ENCODE results near the gene ATXN7L3. TPM values are rescaled to one million over a fixed set of nuclear protein-coding genes. Genes with fewer than 3 reads are reported as not detected.
A peak's percentile ranks its signal among the peaks of the same experiment; 100 is the strongest.

Gene ATXN7L3
- total RNA-seq, 1 donor from 2014 or later, result 103 TPM

DNA sequence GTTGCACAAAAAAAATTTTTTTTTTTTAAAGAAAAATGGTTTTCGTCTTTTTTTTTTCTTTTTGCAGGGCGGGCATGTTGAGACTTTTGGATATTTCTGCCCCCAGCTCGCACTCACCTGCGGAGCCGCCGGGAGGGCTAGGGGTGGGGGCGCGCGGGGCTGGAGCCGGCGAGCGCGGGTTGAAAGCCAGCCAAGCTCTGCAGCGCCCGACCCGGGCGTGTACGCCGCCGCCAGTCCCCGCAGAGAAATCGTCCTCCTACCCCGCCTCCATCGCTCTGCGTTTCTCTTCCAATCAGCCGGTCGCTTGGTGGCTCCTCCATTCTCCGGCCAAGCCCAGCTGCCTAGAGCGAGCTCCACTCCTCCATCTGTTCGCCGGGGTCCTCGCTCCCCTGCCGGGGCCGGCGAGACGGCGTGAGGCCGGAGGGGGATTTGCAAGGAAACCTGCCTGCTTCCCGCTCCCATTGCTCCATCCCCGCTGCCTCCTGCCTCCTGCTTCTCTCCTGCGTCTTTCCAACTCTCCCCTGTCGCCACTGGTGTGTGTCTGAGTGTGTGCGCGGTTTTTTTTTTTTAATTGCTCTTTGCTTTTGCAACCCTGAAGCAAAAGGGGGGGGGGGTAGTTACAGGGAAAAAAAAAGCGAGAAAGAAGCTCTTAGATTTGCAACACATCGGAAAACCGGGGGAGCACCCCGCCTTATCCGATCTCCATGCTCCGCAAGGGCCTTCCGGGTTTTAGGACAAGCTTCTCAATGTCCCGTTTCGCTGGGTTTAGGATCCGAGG, 21.6 kb upstream of the ATXN7L3 start:
- POLR2A ChIA-PET, result interaction anchor here (0.6 to 10.5 kb wide), 26 partner anchors 8 to 906 kb away, joined by 3 to 241 read pairs (median 7); partner anchors contain the start of genes ATXN7L3, GPATCH8, GRN and HDAC5
- Mint-ChIP-seq H3K4me3 (peak overlapping the region; percentile 87), H3K27ac (peak overlapping the region; percentile 90), H3K27me3 (no peaks in the 10 kb centered on the region), H3K9me3 (no peaks in the 10 kb centered on the region), H3K36me3 (ENCODE audit: low read depth) (peaks cover 18% of the 10 kb centered on the region), H3K4me1 (peaks cover 30% of the 10 kb centered on the region)
- CTCF ChIA-PET, result interaction anchor here (1.0 to 6.7 kb wide), 7 partner anchors 11 to 129 kb away, joined by 3 to 35 read pairs (median 5); partner anchors contain the start of gene GRN
- intact Hi-C loops (cut with micrococcal nuclease), result loop anchor here (5.0 kb wide), 1 partner anchor 56 kb away; no protein-coding TSS in a partner anchor
- DNase-seq, result peak; percentile 58
- peak; percentile 15 for ATAC-seq (ENCODE audit: low read depth)
- TF ChIP-seq, protein P1, sequence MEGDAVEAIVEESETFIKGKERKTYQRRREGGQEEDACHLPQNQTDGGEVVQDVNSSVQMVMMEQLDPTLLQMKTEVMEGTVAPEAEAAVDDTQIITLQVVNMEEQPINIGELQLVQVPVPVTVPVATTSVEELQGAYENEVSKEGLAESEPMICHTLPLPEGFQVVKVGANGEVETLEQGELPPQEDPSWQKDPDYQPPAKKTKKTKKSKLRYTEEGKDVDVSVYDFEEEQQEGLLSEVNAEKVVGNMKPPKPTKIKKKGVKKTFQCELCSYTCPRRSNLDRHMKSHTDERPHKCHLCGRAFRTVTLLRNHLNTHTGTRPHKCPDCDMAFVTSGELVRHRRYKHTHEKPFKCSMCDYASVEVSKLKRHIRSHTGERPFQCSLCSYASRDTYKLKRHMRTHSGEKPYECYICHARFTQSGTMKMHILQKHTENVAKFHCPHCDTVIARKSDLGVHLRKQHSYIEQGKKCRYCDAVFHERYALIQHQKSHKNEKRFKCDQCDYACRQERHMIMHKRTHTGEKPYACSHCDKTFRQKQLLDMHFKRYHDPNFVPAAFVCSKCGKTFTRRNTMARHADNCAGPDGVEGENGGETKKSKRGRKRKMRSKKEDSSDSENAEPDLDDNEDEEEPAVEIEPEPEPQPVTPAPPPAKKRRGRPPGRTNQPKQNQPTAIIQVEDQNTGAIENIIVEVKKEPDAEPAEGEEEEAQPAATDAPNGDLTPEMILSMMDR (IDR thresholded peaks at IDR 0.05), result no peak

DNA sequence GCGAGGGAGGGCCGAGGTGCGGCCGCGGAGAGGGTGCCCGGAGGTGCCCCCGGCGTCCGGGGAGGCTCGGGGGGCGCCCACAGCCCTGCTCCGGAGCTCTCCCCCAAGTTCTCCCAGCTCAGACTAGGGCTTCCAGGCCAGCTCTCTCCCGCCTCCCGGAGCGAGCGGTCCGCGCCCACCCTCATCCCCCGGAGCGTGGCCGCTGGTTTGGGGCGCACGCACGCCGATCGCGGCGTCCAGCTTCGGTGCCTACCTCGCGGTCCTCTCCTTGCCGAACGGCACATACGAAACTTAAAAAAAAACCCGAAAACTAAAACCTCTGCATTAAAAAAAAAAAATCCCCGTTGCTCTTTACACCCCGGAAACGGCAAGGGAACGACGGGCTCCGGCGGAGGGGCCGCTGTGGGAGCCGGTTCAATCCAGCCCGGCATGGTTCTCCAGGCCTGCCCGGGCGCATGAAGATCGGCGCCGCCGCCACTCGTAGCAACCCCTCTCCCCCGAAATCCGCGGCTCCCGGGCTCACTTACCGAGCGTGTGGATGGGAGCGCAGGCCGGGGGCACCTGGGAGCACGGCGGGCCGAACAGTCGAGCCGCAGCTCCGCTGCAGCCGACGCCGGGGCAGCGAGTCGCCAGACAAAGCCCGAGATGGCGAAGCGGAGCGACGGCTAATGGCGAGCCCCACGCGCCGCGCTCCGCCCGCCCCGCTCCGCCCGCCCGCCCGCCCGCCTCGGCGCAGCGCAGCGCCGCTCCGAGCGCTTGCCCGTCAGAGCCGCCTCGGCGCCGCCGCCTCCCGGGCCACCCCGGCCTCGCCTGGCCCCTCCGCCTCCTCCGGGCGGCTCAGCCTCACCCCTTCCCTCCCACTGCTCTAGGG, 20.8 kb upstream of the ATXN7L3 start:
- CTCF ChIA-PET, result interaction anchor here (1.0 to 6.7 kb wide), 9 partner anchors 11 to 131 kb away, joined by 3 to 35 read pairs (median 3); partner anchors contain the start of gene HDAC5
- H3K27ac Mint-ChIP-seq, result peak overlapping the region; percentile 95
- no peaks in the 10 kb centered on the region for H3K9me3 Mint-ChIP-seq
- POLR2A ChIA-PET, result interaction anchor here (0.6 to 10.5 kb wide), 25 partner anchors 10 to 905 kb away, joined by 3 to 241 read pairs (median 8); partner anchors contain the start of genes ATXN7L3, GPATCH8, GRN and HDAC5
- peak; percentile 9 for ATAC-seq (ENCODE audit: low read depth)
- H3K4me3 Mint-ChIP-seq, result peak overlapping the region; percentile 94
- H3K27me3 Mint-ChIP-seq, result no peaks in the 10 kb centered on the region
- H3K36me3 Mint-ChIP-seq (ENCODE audit: low read depth), result peaks cover 27% of the 10 kb centered on the region
- TF ChIP-seq, protein P1 (IDR thresholded peaks at IDR 0.05), result no peak
- peak; percentile 65 for DNase-seq
- intact Hi-C loops (cut with micrococcal nuclease), result loop anchor here (5.0 kb wide), 1 partner anchor 57 kb away; no protein-coding TSS in a partner anchor
- peaks cover 38% of the 10 kb centered on the region for H3K4me1 Mint-ChIP-seq

DNA sequence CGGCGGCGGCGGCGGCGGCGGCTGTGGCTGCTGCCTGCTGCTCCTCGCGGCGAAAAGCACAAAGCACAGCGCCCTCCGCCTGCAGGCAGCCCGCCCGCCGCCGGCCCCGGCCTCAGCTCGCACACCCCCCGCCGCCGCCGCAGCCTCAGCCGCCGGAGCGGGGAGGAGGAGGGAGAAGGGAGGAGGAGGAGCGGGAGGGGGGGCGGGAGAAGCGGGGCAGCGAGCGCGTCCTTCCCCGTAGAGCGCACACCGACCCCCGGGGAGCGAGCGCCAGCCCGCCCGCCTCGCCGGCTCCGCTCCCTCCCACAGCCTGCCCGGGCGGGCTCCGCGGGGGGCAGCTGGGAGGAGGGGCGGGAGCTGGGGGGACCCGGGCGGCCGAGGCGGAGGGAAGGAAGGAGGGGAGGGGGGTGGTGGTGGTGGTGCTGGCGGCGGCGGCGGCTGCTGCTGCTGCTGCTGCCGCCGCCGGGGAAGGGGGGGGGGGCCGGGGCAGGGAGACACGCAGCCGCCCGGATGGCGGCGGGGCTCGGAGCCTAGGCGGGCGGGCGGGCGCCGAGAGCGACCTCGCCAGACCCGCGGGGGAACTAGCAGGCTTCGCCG, 20.0 kb upstream of the ATXN7L3 start, which contains the start of gene UBTF:
Gene UBTF (minus strand): TSS at position 60 of the 597 bp plus-strand sequence. CDS start 1,446 bp downstream, outside the sequence.
- ChIA-PET POLR2A (interaction anchor here (0.7 to 10.5 kb wide), 17 partner anchors 10 to 852 kb away, joined by 3 to 241 read pairs (median 9); partner anchors contain the start of genes ATXN7L3, GPATCH8, GRN and HDAC5), CTCF (interaction anchor here (1.0 to 6.7 kb wide), 6 partner anchors 10 to 132 kb away, joined by 3 to 35 read pairs (median 3); partner anchors contain the start of gene HDAC5)
- Mint-ChIP-seq H3K4me1 (peaks cover 46% of the 10 kb centered on the region), H3K9me3 (no peaks in the 10 kb centered on the region), H3K4me3 (peak within 1 kb of the TSS; percentile 94), H3K27ac (peak within 1 kb of the TSS; percentile 95), H3K27me3 (no peaks in the 10 kb centered on the region), H3K36me3 (ENCODE audit: low read depth) (peaks cover 34% of the 10 kb centered on the region)
- ATAC-seq (ENCODE audit: low read depth), result peak; percentile 13
- peak; percentile 69 for DNase-seq
- intact Hi-C loops (cut with micrococcal nuclease), result loop anchor here (2.0 to 5.0 kb wide), 2 partner anchors 58 to 79 kb away; partner anchors contain the start of gene HROB
- TF ChIP-seq, protein P1 (IDR thresholded peaks at IDR 0.05), result no peak

DNA sequence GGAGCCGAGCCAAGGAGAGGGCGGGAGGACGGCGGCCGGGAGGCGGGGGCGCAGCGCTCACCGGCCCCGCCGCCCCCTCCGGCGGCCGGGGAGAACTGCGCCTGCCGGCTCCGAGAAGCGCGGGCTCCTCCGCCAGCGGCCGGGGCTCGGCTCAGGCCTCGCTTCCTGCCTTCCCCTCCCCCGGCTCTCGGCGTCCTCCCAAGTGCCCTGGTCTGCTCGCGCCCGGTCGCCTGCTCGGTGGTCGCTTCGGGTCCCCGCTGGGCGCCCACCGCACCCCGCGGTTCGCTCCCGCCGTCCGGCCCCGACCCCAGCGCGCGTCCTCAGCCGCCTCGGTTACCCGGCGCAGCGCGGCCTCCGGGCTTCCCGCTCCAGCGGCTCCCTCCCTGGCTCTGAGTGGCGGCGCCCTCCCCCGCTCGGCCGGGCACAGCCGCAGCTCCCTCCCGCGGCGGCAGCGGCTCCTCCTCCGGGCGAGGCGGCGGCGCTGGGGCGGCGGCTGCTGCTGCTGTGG, 19.5 kb upstream of the ATXN7L3 start:
- TF ChIP-seq, protein P1 (IDR thresholded peaks at IDR 0.05), result no peak
- peak; percentile 47 for ATAC-seq (ENCODE audit: low read depth)
- H3K27me3 Mint-ChIP-seq, result no peaks in the 10 kb centered on the region
- peaks cover 39% of the 10 kb centered on the region for H3K36me3 Mint-ChIP-seq (ENCODE audit: low read depth)
- H3K4me1 Mint-ChIP-seq, result peaks cover 51% of the 10 kb centered on the region
- ChIA-PET POLR2A (interaction anchor here (0.5 to 10.5 kb wide), 12 partner anchors 9 to 135 kb away, joined by 3 to 241 read pairs (median 18); partner anchors contain the start of genes ATXN7L3, GRN, HDAC5 and SLC25A39), CTCF (interaction anchor here (1.0 to 6.7 kb wide), 4 partner anchors 9 to 112 kb away, joined by 3 to 35 read pairs (median 18); partner anchors contain the start of gene HDAC5)
- H3K9me3 Mint-ChIP-seq, result no peaks in the 10 kb centered on the region
- H3K4me3 Mint-ChIP-seq, result no peak overlapping the region
- DNase-seq, result no peak
- no peak overlapping the region for H3K27ac Mint-ChIP-seq
- intact Hi-C loops (cut with micrococcal nuclease), result loop anchor here (2.0 kb wide), 1 partner anchor 78 kb away; the partner anchor contains the start of gene HROB

Measured in activated B cell treated with CpG ODN at 0.5 μM for 24 hours (primary cell).